T-helper 1 cell treated with Interleukin-12 subunit alpha and Interleukin-12 subunit beta and Interleukin-4 antibody, amounts not matched to agents 30 μg/mL and 1 μg/mL, for 36 hours (primary cell): ENCODE measurements around the gene TGFA.

Source experiments
- H3K27ac Mint-ChIP-seq: one replicate; pipeline ENCODE4 v1.8.0; 2021; ENCODE audit warnings: mild to moderate bottlenecking, mixed read lengths
- H3K27me3 Mint-ChIP-seq: one replicate; pipeline ENCODE4 v1.8.0; 2021; ENCODE audit warnings: low read depth, mixed read lengths
- H3K36me3 Mint-ChIP-seq: one replicate; pipeline ENCODE4 v1.8.0; 2021; ENCODE audit warnings: low read depth, mixed read lengths
- H3K4me1 Mint-ChIP-seq: one replicate; pipeline ENCODE4 v1.8.0; 2021; ENCODE audit warnings: low read depth, mixed read lengths
- H3K4me3 Mint-ChIP-seq: one replicate; pipeline ENCODE4 v1.8.0; 2021; ENCODE audit warnings: mild to moderate bottlenecking, moderate library complexity, mixed read lengths
- H3K9me3 Mint-ChIP-seq: one replicate; pipeline ENCODE4 v1.8.0; 2021; ENCODE audit warnings: mixed read lengths

Gene TGFA

DNA sequence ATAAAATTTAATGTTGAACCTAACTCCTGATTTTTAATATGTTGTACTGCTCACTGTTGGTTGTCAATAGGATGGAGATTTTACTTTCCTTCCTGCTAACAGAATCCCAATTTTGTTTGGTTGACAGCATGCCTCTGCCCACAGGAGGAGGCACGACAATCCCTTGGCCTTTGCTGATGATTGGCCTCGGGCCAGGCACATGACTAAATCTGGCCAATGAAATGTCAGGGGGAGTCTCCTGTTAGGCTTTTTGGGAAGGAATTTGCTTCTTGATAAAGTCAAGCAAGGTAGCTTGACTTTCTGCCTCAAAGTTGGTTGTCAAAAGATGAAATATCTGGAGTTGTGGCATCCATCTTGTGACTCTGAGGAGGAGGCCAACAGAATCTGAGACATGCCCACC lies 6.8 kb upstream of the TGFA start:
- Mint-ChIP-seq H3K36me3 (no peaks in the 10 kb centered on the region), H3K9me3 (no peaks in the 10 kb centered on the region), H3K27me3 (peaks cover 27% of the 10 kb centered on the region), H3K4me3 (no peak overlapping the region), H3K27ac (no peak overlapping the region), H3K4me1 (no peaks in the 10 kb centered on the region)

DNA sequence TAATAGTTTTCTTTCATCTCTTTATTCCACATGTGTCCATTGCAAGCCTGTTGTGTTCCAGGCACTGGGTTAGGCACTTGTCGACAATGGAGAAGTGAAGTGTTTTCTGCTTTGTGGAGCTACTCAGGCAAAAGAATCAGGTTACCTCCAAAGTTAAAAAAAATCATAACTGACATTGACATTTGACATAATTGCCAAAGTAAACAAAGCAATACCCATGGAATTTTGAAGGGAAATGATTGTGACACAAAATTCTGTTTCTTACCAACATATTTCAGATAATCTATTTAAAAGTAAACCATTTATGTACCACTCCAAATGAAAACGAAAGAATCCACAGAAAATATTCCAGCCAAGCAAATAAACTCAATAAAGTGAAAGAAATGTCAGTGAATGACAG lies 6.4 kb upstream of the TGFA start:
- H3K4me1 Mint-ChIP-seq: no peaks in the 10 kb centered on the region
- H3K4me3 Mint-ChIP-seq: no peak overlapping the region
- no peaks in the 10 kb centered on the region for H3K36me3 Mint-ChIP-seq
- H3K27ac Mint-ChIP-seq: no peak overlapping the region
- peaks cover 29% of the 10 kb centered on the region for H3K27me3 Mint-ChIP-seq
- no peaks in the 10 kb centered on the region for H3K9me3 Mint-ChIP-seq

DNA sequence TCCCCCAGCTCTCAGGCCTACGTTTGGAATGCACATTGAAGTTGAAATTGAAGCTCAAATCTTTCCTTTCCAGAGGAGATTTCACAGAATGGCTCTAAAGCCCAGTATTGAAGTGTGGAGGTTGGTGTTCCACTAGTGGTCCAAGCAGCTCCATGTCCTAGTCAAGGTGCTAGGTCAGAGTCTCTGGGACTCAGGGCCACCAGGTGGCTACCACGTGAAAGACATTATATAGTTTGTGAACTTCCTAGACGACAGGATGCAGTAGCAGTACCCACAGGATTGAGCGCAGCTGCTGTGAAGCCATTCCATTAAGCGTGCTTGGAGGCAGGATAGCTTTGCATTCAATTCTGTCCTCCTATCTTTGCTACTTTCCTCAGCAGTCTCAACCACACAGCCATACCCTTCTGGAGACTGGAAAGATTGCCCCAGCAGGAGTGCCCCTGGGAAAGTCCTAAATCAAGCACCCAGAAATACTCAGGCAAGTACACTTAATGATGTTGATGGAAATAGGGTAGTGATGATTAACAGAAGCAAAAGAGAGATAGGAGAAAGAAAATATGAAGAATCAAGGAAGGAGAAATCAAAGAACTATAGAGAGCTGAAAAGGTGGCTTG lies 4.7 kb upstream of the TGFA start:
- Mint-ChIP-seq H3K27me3 (peaks cover 39% of the 10 kb centered on the region), H3K4me3 (no peak overlapping the region), H3K4me1 (peaks cover 3% of the 10 kb centered on the region), H3K36me3 (no peaks in the 10 kb centered on the region), H3K9me3 (no peaks in the 10 kb centered on the region), H3K27ac (no peak overlapping the region)

DNA sequence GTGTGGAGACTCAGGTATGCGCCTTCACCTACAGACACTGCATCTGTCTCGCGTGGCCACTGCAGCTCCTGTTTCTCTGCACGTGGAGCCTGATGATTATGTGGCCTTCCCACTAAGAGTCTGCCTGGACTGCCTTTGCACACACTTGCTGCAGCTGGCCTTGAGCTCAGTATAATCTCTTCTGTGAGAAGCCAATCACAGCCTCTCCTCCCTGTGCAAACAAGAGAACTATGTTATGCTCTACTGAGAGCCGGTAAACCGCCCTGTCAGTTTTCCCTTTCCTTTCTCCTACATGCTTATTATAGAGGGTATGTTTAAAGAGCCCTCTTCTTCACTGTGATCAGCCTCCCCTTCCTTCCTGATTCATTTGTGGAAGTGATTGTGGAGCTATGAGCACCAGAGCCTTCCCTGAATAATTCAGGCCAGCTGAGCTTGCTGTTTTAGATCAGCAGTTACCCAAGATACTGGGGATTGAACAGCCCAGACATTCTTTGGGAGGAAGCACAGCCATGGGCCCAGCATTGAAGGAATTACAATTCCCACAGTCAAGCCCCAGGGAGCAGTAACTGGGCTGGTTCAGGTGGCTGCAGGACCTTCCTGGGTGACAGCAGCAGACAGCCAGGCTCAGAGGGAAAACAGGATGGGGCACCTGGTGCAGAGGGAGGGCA lies 3.7 kb upstream of the TGFA start:
- H3K36me3 Mint-ChIP-seq: no peaks in the 10 kb centered on the region
- H3K4me1 Mint-ChIP-seq: peaks cover 12% of the 10 kb centered on the region
- H3K27ac Mint-ChIP-seq: no peak overlapping the region
- no peaks in the 10 kb centered on the region for H3K9me3 Mint-ChIP-seq
- H3K4me3 Mint-ChIP-seq: no peak overlapping the region
- peaks cover 49% of the 10 kb centered on the region for H3K27me3 Mint-ChIP-seq

DNA sequence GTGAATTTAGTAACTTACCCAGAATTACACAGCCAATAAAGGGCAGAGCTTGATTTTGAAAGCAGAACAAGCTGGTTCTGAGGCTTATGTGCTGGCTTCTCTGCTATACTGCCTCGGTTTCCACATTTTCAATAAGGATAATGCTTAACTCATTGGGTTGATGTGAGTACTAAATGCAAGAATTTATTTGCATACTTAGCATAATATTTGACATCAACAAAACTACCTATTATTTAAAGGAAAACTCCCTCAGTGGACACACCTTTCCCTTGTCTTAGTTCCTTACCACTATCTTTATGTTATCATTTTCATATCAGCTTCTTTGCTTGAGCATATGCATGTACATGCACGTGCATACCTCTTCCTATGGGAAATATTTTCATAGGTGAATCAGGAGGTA lies 3.0 kb upstream of the TGFA start:
- H3K4me3 Mint-ChIP-seq: no peak overlapping the region
- H3K36me3 Mint-ChIP-seq: no peaks in the 10 kb centered on the region
- peaks cover 14% of the 10 kb centered on the region for H3K4me1 Mint-ChIP-seq
- no peak overlapping the region for H3K27ac Mint-ChIP-seq
- H3K9me3 Mint-ChIP-seq: no peaks in the 10 kb centered on the region
- peaks cover 56% of the 10 kb centered on the region for H3K27me3 Mint-ChIP-seq

DNA sequence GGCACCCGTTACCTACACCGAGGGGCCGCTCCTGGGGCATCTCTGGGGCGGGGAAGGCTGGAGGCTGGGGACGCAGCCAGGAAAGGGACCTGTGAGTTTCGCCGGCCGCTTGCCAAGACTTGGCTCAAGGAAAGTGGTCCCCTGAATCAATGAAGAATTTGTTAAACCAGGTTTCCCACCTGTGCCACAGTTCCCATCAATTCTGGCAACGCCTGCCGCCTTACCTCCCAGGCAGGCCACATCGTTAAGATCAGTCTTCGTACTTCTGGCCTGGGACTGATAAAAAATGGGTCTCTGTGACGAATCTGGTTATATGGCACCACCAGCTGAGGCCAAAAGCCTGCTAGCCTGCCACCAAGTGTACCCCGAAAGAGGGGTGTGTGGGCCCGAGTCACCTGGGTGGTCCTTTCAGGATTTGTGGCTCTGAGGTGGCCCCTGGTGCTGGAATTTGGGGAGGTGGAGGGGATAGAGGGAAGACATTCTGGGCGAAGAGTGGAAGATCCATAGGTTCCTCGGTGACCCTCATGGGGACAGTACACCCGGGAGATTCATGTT lies 789 bp upstream of the TGFA start:
- Mint-ChIP-seq H3K4me3 (peak overlapping the region; percentile 65), H3K36me3 (no peaks in the 10 kb centered on the region), H3K4me1 (peaks cover 14% of the 10 kb centered on the region), H3K9me3 (no peaks in the 10 kb centered on the region), H3K27ac (no peak overlapping the region), H3K27me3 (peaks cover 70% of the 10 kb centered on the region)

DNA sequence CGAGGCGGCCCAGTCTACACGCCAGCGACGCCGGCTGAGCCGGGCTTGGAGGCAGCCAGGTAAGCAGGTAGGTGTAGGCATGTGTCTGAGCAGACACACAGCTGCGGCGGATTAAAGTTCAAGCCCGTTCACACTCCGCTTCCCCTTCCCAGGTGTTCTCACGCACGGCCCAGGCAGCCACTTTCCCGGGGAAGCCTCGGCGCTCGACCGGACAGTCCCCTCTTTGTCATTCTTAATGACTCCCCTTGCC lies 367 bp downstream of the TGFA start:
- Mint-ChIP-seq H3K9me3 (no peaks in the 10 kb centered on the region), H3K27me3 (peaks cover 72% of the 10 kb centered on the region), H3K36me3 (no peaks in the 10 kb centered on the region), H3K4me1 (peaks cover 14% of the 10 kb centered on the region), H3K27ac (no peak overlapping the region), H3K4me3 (peak overlapping the region; percentile 71)

DNA sequence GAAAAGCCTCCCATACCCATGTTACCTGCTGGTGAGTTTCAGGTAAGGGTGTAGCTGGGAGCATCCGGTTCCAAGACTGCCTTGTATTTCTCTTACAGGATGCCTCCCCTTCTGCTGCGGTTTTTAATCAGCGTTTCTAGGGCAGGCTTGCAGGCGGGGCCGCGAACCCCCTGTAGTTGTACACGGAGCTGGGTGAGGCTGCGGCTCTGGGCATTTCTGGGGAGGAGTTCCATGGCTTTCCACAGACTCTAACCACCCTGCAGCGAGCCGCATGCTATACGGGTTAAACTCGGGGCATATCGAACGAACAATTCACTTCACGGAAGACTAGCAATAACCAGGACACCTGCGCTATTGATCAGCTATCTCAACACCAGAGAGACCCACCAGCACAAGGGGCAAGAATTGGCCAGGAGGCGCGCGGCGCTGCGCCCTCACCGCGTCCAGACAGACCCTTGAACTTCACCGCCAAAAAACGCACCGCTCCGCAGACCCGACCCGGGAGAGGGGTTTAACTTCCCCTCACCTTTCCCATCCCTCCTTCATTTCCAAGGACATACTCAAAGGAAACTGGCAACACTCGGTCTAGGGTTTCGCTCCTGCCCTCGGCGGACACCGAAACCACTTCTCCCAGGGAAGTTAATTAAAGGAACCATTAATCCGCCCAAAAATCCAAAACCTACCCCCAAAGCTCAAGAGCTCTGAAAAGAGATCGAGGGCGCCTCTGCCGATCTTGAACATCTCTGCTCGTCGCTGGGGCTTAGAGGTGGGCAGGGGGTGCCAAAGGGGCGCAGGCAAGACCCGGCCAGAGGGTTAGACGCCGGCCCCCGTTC lies 909 bp downstream of the TGFA start:
- peaks cover 71% of the 10 kb centered on the region for H3K27me3 Mint-ChIP-seq
- H3K36me3 Mint-ChIP-seq: no peaks in the 10 kb centered on the region
- no peak overlapping the region for H3K27ac Mint-ChIP-seq
- H3K4me1 Mint-ChIP-seq: peaks cover 14% of the 10 kb centered on the region
- H3K9me3 Mint-ChIP-seq: no peaks in the 10 kb centered on the region
- peak overlapping the region; percentile 71 for H3K4me3 Mint-ChIP-seq

DNA sequence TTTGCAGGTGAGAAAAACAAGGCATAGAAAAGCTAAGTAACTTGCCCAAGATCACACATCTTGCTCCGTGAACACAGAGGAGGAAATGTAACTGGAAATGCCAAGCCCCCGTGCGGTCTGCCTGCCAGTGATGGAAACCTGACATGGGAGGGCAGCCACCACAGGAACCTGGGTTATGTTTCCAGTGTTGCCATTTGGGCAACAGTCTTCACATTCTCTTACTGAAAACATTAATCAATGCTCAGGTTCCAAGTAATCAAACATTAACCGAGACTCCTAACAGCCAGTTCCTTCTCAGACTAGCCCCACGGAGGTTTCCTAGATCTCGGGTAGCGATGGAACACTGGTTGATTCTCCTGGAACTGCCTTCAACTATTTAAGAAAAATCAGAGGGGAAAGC lies 2.5 kb downstream of the TGFA start:
- Mint-ChIP-seq H3K4me3 (no peak overlapping the region), H3K27me3 (peaks cover 69% of the 10 kb centered on the region), H3K4me1 (peaks cover 14% of the 10 kb centered on the region), H3K9me3 (no peaks in the 10 kb centered on the region), H3K36me3 (no peaks in the 10 kb centered on the region), H3K27ac (no peak overlapping the region)

DNA sequence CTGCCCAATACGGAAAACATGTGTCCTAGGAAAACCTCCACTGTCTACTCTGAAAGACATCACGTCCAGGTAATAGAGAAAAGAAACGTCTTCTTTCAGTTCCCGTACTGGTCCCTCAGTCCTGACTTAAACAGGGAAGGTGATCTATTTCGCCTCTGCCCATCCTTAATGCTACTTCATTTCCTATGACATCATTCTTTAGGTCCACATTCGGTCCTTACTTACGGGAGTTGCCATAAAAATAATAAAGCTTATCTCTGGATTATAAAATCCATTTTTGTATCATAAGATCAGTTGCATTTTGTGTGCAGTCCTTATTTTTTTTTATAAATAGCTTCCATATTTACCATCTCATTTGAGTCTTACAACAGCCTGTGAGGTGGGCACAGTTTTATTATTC lies 3.7 kb downstream of the TGFA start:
- Mint-ChIP-seq H3K9me3 (no peaks in the 10 kb centered on the region), H3K4me3 (no peak overlapping the region), H3K27ac (no peak overlapping the region), H3K4me1 (peaks cover 14% of the 10 kb centered on the region), H3K36me3 (no peaks in the 10 kb centered on the region), H3K27me3 (peaks cover 71% of the 10 kb centered on the region)

DNA sequence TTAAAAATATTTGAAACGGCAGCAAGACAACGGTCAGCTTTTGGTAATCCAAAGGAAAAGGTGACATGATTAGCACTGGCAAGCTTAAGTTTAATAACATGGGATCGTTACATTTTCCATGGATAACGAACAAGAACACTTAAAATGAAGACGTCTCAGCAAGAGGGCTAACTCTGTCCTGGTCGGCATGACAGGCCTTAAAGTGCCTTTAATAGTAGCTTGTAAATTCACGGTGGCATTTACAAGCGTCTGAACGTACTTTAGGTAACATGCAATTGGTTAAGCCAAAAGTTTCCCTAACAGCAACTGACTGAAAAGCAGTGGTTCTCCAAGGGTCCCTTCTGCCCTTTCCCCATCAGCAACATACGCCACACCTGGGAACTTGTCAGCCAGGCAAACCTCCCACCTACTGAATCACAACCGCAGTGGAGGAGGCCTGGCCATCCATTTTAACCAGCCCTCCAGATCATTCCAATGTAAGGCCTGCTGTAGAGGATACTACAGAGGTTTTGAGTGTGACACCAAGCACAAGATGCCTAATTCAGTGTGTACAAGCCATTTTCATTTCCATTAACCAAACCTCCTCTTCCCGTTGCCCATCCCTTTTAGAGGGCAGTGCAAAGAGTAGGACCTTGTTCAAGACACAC lies 4.4 kb downstream of the TGFA start:
- peaks cover 71% of the 10 kb centered on the region for H3K27me3 Mint-ChIP-seq
- peaks cover 14% of the 10 kb centered on the region for H3K4me1 Mint-ChIP-seq
- no peak overlapping the region for H3K27ac Mint-ChIP-seq
- H3K9me3 Mint-ChIP-seq: no peaks in the 10 kb centered on the region
- H3K36me3 Mint-ChIP-seq: no peaks in the 10 kb centered on the region
- no peak overlapping the region for H3K4me3 Mint-ChIP-seq

DNA sequence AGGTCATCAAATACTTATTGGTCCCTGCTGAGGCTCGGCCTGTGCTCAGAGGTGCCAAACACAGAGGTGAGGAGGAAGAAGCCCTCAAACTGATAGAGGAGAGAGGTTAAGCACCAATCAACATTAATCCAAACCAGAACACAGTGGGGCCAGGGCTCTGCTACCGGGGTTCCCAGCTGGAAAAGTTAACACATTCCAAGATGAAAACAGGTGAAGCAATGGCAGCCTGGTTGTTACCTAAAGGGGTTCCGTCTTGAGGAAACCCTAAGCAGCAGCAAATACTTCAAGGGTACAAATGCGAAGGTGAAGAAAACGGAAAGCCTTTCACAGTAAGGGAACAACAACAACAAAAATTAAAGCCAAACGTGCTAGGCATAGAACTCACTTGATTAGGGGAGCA lies 5.4 kb downstream of the TGFA start:
- peaks cover 67% of the 10 kb centered on the region for H3K27me3 Mint-ChIP-seq
- no peaks in the 10 kb centered on the region for H3K36me3 Mint-ChIP-seq
- peaks cover 11% of the 10 kb centered on the region for H3K4me1 Mint-ChIP-seq

DNA sequence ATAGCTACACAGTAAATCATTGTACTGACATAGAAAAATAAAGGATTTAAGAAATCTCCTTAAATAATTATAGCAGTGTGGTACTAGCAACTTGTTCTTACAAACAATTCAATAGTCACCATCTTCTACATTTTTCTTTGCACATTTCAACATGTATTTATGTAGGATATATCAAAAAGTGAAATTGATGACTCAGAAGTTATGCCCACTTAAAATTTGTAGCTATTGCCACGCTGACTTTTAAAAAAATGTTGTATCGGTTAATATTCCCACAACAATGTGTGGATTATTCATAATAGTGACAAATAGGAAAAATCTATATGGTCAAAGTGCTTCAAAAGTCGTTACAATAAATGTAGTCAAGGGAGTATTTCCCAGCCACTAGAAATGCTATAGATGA lies 6.7 kb downstream of the TGFA start:
- H3K9me3 Mint-ChIP-seq: no peaks in the 10 kb centered on the region

More for the DNA sequence above, 5.4 kb downstream of the TGFA start:
- H3K4me3 Mint-ChIP-seq: no peak overlapping the region
- H3K9me3 Mint-ChIP-seq: no peaks in the 10 kb centered on the region
- H3K27ac Mint-ChIP-seq: no peak overlapping the region

DNA sequence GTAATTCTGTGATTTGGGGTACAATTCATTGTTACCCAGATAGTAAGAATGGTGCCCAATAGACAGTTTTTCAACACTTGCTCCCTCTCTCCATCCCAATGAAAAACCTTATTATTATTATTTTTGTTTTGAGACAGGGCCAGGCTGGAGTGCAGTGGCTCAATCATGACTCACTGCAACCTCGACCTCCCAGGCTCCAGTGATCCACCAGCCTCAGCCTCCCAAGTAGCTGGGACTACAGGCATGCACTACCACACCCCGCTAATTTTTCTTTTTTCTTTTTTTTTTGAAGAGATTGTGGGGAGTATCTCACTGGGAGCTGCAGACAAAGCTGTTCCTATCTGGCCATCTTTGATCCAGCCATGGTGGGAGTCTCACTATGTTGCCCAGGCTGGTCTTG lies 7.2 kb downstream of the TGFA start:
- H3K27me3 Mint-ChIP-seq: peaks cover 48% of the 10 kb centered on the region
- no peaks in the 10 kb centered on the region for H3K9me3 Mint-ChIP-seq
- no peak overlapping the region for H3K4me3 Mint-ChIP-seq
- H3K27ac Mint-ChIP-seq: no peak overlapping the region
- no peaks in the 10 kb centered on the region for H3K4me1 Mint-ChIP-seq
- H3K36me3 Mint-ChIP-seq: no peaks in the 10 kb centered on the region

More for the DNA sequence above, 6.7 kb downstream of the TGFA start:
- Mint-ChIP-seq H3K27me3 (peaks cover 53% of the 10 kb centered on the region), H3K27ac (no peak overlapping the region), H3K4me3 (no peak overlapping the region), H3K36me3 (no peaks in the 10 kb centered on the region), H3K4me1 (no peaks in the 10 kb centered on the region)
